Glutamatergic neuron (in vitro differentiated cells): ENCODE data around the gene SRPK1. TPM values are rescaled to one million over a fixed set of nuclear protein-coding genes. Genes with fewer than 3 reads are reported as not detected.

Experiments used
- DNase-seq: peaks from one replicate; pipeline ENCODE4 v3.0.0; 2022
- H3K27ac Mint-ChIP-seq: one replicate; pipeline ENCODE4 v1.8.0; 2020; ENCODE audit warnings: mild to moderate bottlenecking, mixed read lengths, inconsistent platforms; ENCODE audit not compliant: unreplicated experiment
- H3K27me3 Mint-ChIP-seq: one replicate; pipeline ENCODE4 v1.8.0; 2020; ENCODE audit warnings: mild to moderate bottlenecking, moderate library complexity, mixed read lengths, inconsistent platforms; ENCODE audit not compliant: unreplicated experiment
- H3K36me3 Mint-ChIP-seq: one replicate; pipeline ENCODE4 v1.8.0; 2020; ENCODE audit warnings: mild to moderate bottlenecking, mixed read lengths, inconsistent platforms; ENCODE audit not compliant: unreplicated experiment
- H3K4me1 Mint-ChIP-seq: one replicate; pipeline ENCODE4 v1.8.0; 2020; ENCODE audit warnings: mild to moderate bottlenecking, low read depth, mixed read lengths, inconsistent platforms; ENCODE audit not compliant: unreplicated experiment
- H3K4me3 Mint-ChIP-seq: one replicate; pipeline ENCODE4 v1.8.0; 2020; ENCODE audit warnings: mild to moderate bottlenecking, mixed read lengths, inconsistent platforms; ENCODE audit not compliant: unreplicated experiment
- H3K9me3 Mint-ChIP-seq: one replicate; pipeline ENCODE4 v1.8.0; 2020; ENCODE audit warnings: mild to moderate bottlenecking, moderate library complexity, mixed read lengths, inconsistent platforms; ENCODE audit not compliant: unreplicated experiment
- total RNA-seq: library from RNA; stranded (reverse); fragmentation: NEBNext Ultra II Directional; extraction: Animal tissue kit (Norgen Biotek cat#: 25700); gene quantifications from one replicate; pipeline ENCODE4 v1.2.1, GENCODE V29; 2021; ENCODE audit not compliant: unreplicated experiment
- TF ChIP-seq, protein P1 (sequence below): fragments of 200-600 bp; sonication (generic); IDR thresholded peaks from one replicate; pipeline ENCODE4 v1.5.0; 2021; ENCODE audit not compliant: partially characterized antibody, unreplicated experiment

Gene SRPK1
- total RNA-seq, 1 donor from 2014 or later, result 89.8 TPM

DNA sequence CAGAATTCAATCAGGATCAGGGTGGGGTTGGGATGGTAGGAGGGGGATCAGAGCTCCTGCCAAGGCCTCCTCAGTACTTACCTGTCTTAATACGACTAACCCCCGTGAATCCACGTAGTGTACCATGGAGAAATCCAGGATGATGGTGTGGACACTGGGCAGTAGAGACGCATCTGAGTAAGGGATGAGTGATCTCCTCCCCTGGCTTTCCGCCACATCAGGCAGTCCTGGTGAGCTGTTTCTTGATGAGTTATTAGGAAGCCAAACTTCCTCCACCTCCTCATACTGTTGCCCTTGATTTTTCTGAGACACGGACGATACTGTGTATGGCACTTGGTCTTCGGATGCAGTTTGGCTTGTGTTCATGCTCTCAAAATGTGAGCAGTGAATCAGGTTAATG lies 34.2 kb upstream of the SRPK1 start:
- Mint-ChIP-seq H3K27ac (no peak overlapping the region), H3K4me1 (peaks cover 2% of the 10 kb centered on the region), H3K9me3 (no peaks in the 10 kb centered on the region), H3K4me3 (no peak overlapping the region), H3K36me3 (no peaks in the 10 kb centered on the region), H3K27me3 (no peaks in the 10 kb centered on the region)
- TF ChIP-seq, protein P1, sequence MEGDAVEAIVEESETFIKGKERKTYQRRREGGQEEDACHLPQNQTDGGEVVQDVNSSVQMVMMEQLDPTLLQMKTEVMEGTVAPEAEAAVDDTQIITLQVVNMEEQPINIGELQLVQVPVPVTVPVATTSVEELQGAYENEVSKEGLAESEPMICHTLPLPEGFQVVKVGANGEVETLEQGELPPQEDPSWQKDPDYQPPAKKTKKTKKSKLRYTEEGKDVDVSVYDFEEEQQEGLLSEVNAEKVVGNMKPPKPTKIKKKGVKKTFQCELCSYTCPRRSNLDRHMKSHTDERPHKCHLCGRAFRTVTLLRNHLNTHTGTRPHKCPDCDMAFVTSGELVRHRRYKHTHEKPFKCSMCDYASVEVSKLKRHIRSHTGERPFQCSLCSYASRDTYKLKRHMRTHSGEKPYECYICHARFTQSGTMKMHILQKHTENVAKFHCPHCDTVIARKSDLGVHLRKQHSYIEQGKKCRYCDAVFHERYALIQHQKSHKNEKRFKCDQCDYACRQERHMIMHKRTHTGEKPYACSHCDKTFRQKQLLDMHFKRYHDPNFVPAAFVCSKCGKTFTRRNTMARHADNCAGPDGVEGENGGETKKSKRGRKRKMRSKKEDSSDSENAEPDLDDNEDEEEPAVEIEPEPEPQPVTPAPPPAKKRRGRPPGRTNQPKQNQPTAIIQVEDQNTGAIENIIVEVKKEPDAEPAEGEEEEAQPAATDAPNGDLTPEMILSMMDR, result no peak
- DNase-seq, result no peak

DNA sequence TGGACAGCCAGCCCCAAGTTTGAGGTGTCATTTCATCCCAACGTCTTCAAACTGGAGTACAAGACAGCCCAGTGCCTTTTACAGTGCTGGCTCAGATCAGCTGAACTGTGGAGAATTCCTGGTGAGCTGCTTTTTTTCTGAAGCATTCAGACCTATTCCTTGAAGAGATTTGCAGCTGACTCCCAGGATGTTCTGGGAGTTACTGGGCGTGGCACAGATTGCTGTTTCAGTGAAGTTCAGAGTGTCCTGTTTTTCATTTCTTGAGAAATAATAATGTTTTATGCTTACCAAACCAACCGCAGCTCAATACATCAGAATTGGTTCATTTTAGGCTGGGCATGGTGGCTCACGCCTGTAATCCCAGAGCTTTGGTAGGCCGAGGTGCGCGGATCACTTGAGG lies 33.4 kb upstream of the SRPK1 start:
- H3K36me3 Mint-ChIP-seq, result no peaks in the 10 kb centered on the region
- no peaks in the 10 kb centered on the region for H3K27me3 Mint-ChIP-seq
- no peaks in the 10 kb centered on the region for H3K9me3 Mint-ChIP-seq
- TF ChIP-seq, protein P1, result no peak
- peaks cover 2% of the 10 kb centered on the region for H3K4me1 Mint-ChIP-seq
- no peak for DNase-seq
- no peak overlapping the region for H3K4me3 Mint-ChIP-seq
- no peak overlapping the region for H3K27ac Mint-ChIP-seq

DNA sequence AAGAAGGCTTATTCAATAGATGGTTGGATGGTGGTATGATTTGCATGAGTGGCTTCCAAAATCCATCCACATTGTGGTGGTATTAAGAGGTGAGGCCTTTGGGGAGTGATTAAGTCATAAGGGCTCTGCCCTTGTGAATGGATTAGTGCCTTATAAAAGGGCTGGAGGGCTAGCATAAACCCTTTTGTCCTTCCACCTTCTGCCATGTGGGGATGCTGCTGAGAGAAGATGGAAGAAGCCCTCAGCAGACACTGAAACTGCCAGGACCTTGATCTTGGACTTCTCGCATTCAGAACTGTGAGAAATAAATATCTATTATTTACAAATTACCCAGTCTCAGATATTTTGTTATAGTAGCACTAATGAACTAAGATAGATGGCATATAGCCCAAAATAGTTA lies 27.8 kb upstream of the SRPK1 start:
- Mint-ChIP-seq H3K4me1 (peaks cover 2% of the 10 kb centered on the region), H3K9me3 (no peaks in the 10 kb centered on the region), H3K27me3 (peaks cover 2% of the 10 kb centered on the region), H3K4me3 (no peak overlapping the region), H3K36me3 (no peaks in the 10 kb centered on the region), H3K27ac (no peak overlapping the region)
- TF ChIP-seq, protein P1, result no peak
- DNase-seq, result peak; percentile 29

DNA sequence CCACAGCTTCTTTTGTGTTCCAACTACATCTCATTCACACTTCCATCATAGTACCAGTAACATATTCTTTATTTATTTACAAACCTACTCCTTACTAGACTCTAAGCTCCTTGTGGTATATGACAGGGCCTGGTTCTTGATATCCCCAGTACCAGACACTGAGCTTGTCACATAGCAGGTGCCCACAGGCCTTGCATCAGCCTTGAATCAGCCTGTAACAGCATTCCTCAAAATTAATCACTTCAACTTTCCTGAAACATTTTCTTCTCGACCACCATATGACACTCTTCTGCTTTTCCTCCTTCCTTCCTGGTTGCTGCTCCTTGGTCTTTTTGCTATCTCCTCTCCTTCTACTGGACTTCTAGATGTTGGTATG lies 24.7 kb upstream of the SRPK1 start:
- H3K27me3 Mint-ChIP-seq, result peaks cover 2% of the 10 kb centered on the region
- H3K4me3 Mint-ChIP-seq, result no peak overlapping the region
- H3K27ac Mint-ChIP-seq, result no peak overlapping the region
- no peaks in the 10 kb centered on the region for H3K36me3 Mint-ChIP-seq
- no peaks in the 10 kb centered on the region for H3K9me3 Mint-ChIP-seq
- no peak for DNase-seq
- H3K4me1 Mint-ChIP-seq, result no peaks in the 10 kb centered on the region
- TF ChIP-seq, protein P1, result no peak

DNA sequence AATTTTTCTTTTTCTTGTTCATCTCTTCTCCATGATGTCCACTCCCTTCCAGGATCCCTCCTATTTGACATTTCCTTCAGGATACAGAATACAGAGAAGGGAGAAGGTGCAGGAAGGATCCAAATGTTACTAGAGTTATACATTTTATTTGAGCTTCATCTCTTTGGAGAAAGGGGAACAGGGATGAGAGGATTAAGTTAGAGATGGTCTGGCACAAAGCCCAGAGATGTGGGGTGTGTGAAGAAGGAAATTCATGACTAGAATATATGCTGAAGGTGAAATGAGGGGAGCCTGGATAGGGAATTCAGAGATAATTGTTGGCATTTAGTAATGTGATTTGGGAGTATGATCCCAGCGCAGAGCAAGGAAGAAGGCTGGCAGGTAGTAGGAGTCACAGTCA lies 22.5 kb upstream of the SRPK1 start:
- no peak for DNase-seq
- peaks cover 10% of the 10 kb centered on the region for H3K36me3 Mint-ChIP-seq
- peaks cover 3% of the 10 kb centered on the region for H3K9me3 Mint-ChIP-seq
- no peak overlapping the region for H3K27ac Mint-ChIP-seq
- H3K4me3 Mint-ChIP-seq, result no peak overlapping the region
- no peaks in the 10 kb centered on the region for H3K4me1 Mint-ChIP-seq
- peaks cover 2% of the 10 kb centered on the region for H3K27me3 Mint-ChIP-seq
- TF ChIP-seq, protein P1, result no peak
